ENCODE measurements around the gene TMEM132D.

DNA sequence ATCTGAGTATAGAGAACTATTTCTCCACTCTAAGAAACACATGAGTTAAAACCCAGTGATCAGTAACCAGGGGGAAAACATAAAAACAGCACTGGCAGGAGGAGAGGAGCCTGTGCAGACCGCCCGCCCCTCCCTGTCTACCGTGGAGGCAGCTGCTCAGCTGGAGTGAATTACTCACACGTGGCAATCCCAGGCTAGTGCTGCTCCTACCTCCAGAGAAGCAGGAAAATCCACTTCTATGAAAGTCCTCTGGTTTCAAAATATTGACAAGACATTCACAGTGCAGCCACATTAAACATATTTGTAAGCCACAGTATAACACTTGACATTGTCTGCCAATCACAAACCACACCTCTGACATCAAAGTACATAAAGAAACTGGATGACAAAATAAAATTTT, 16.7 kb downstream of the TMEM132D start:
- TF ChIP-seq, protein P1, sequence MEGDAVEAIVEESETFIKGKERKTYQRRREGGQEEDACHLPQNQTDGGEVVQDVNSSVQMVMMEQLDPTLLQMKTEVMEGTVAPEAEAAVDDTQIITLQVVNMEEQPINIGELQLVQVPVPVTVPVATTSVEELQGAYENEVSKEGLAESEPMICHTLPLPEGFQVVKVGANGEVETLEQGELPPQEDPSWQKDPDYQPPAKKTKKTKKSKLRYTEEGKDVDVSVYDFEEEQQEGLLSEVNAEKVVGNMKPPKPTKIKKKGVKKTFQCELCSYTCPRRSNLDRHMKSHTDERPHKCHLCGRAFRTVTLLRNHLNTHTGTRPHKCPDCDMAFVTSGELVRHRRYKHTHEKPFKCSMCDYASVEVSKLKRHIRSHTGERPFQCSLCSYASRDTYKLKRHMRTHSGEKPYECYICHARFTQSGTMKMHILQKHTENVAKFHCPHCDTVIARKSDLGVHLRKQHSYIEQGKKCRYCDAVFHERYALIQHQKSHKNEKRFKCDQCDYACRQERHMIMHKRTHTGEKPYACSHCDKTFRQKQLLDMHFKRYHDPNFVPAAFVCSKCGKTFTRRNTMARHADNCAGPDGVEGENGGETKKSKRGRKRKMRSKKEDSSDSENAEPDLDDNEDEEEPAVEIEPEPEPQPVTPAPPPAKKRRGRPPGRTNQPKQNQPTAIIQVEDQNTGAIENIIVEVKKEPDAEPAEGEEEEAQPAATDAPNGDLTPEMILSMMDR (IDR thresholded peaks at IDR 0.05): no peak
- no peak for TF ChIP-seq EZH2 (IDR thresholded peaks at IDR 0.05)
